ENCODE data around the gene SYNJ2. TPM values are rescaled to one million over a fixed set of nuclear protein-coding genes. Genes with fewer than 3 reads are reported as not detected.
A peak's percentile ranks its signal among the peaks of the same experiment; 100 is the strongest.

The SYNJ2 gene
- total and polyA plus RNA-seq, 2 donors (not counting 3 experiments of a cell fraction or from before 2014, with no cell fraction given): 35.1 to 78.2 TPM

DNA sequence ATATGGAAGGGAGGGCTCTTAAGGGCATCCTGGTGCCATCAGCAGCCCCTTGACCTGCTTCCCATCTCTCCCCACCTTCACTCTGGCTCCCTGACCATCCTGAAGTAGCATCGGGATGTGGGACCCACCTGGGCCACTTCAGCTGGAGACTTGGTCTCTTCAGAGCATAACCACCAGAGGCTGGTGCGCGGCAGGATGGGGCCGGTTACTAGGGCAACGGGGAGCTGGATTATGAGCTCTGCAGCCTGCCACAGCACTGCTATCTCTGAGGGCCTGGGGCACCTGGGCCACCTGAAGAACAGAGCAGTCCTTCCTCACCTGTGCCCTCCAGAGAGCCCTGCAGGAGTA, 79.7 kb downstream of the SYNJ2 start:
- Histone ChIP-seq H3K27ac (ENCODE audit: insufficient read depth, low read depth, low read length) (peak overlapping the region; percentile 99), H3K4me1 (ENCODE audit: control insufficient read depth, extremely low read depth, insufficient read depth, low read length) (peaks cover 56% of the 10 kb centered on the region), H3K9me1 (replicated peaks; ENCODE audit: control insufficient read depth, extremely low read depth, insufficient read depth, low read length) (no peaks in the 10 kb centered on the region), H3K36me3 (ENCODE audit: control insufficient read depth in 2 of 2, extremely low read depth in 1 of 2, insufficient read depth in 2 of 2, low read length in 2 of 2) (peaks cover 4 to 32% of the 10 kb centered on the region in 2 experiments), H3K27me3 (ENCODE audit: control insufficient read depth in 2 of 2, insufficient read depth in 2 of 2, low read length in 2 of 2) (no peaks in the 10 kb centered on the region), H3K9me3 (replicated peaks; ENCODE audit: control insufficient read depth, insufficient read depth, low read length) (no peaks in the 10 kb centered on the region), H3K79me2 (ENCODE audit: control insufficient read depth, insufficient read depth, low read length) (peaks cover 6% of the 10 kb centered on the region), H3K9ac (replicated peaks; ENCODE audit: extremely low read depth, insufficient read depth, low read length) (peak overlapping the region; percentile 91), H3K4me2 (ENCODE audit: insufficient read depth, low read length) (no peak overlapping the region), H4K20me1 (replicated peaks; ENCODE audit: control insufficient read depth, extremely low read depth, insufficient read depth, low read length) (no peaks in the 10 kb centered on the region), H2AFZ (ENCODE audit: low read depth, low read length) (no peak overlapping the region), H3K4me3 (replicated peaks in 1 of 3; ENCODE audit: insufficient read depth in 1 of 3, low read depth in 1 of 3, low read length in 3 of 3) (no peak overlapping the region)
- POLR2A ChIA-PET: interaction anchor here (0.8 to 1.0 kb wide), 2 partner anchors 19 to 35 kb away, joined by 4 to 5 read pairs; no protein-coding TSS in a partner anchor
- intact Hi-C loops (cut with micrococcal nuclease) (loop anchor here (10.0 kb wide), 1 partner anchor 747 kb away; no protein-coding TSS in a partner anchor), dilution Hi-C loops (cut with MboI; ENCODE audit: extremely low pct_ligation_motif_present, low sequenced_read_pairs) (no loop called here)
- no peak for TF ChIP-seq MYC (IDR thresholded peaks at IDR 0.05; ENCODE audit: low read depth, low read length)
- TF ChIP-seq, protein P1, sequence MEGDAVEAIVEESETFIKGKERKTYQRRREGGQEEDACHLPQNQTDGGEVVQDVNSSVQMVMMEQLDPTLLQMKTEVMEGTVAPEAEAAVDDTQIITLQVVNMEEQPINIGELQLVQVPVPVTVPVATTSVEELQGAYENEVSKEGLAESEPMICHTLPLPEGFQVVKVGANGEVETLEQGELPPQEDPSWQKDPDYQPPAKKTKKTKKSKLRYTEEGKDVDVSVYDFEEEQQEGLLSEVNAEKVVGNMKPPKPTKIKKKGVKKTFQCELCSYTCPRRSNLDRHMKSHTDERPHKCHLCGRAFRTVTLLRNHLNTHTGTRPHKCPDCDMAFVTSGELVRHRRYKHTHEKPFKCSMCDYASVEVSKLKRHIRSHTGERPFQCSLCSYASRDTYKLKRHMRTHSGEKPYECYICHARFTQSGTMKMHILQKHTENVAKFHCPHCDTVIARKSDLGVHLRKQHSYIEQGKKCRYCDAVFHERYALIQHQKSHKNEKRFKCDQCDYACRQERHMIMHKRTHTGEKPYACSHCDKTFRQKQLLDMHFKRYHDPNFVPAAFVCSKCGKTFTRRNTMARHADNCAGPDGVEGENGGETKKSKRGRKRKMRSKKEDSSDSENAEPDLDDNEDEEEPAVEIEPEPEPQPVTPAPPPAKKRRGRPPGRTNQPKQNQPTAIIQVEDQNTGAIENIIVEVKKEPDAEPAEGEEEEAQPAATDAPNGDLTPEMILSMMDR (IDR thresholded peaks at IDR 0.05; ENCODE audit: extremely low read depth in 1 of 2, insufficient read depth in 1 of 2, low read depth in 1 of 2, low read length in 2 of 2): no peak
- TF ChIP-seq FOS (IDR thresholded peaks at IDR 0.05; ENCODE audit: borderline replicate concordance, insufficient read depth, low read length): no peak
- CTCF ChIA-PET: interaction anchor here (1.2 to 9.3 kb wide), 5 partner anchors 9 to 78 kb away, joined by 5 to 83 read pairs (median 16); partner anchors contain the start of gene SYNJ2
- FAIRE-seq (no peak), DNase-seq (ENCODE audit: low read depth, low spot score) (no peak)
- BruUV-seq (replicated peaks): no TSS peak

DNA sequence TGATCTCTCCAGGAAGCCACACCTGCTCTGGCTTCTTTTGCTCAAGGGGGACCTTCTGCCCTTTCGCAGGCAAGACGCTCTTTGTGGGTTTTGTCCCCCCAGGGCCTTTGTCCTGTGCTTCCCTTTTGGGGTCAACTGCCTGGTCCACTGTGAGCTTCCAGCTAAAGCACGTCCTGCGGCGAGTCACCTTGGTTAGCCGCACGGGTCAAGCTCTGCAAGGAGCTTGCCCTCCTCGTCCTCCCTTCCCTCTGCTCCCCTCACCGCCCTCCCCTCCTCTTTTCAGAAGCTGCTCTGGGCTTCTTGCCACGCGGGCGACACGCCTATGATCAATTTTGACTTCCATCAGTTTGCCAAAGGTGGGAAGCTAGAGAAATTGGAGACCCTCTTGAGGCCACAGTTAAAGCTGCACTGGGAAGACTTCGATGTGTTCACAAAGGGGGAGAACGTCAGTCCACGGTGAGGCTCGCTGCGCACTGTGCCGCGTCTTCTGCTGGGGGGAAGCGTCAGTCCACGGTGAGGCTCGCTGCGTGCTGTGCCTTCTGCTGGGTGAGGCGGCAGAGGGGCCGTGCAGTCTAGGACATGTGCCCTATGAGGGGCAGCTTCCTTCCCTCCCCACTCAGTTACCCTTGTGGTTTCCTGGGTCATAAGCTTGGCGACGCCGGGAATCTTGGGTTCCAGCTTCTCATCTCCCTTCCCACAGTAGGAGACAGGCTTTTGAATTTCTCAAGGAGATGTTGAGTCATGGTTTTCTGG, 80.2 kb downstream of the SYNJ2 start:
- BruUV-seq (replicated peaks): no TSS peak
- no peak overlapping the region for H2AFZ ChIP-seq (ENCODE audit: low read depth, low read length)
- H3K4me2 ChIP-seq (ENCODE audit: insufficient read depth, low read length): no peak overlapping the region
- H3K9ac ChIP-seq (replicated peaks; ENCODE audit: extremely low read depth, insufficient read depth, low read length): no peak overlapping the region
- DNase-seq (ENCODE audit: low read depth, low spot score): no peak
- H3K27me3 ChIP-seq (ENCODE audit: control insufficient read depth in 2 of 2, insufficient read depth in 2 of 2, low read length in 2 of 2): no peaks in the 10 kb centered on the region
- no peak for FAIRE-seq
- peaks cover 4% of the 10 kb centered on the region for H3K79me2 ChIP-seq (ENCODE audit: control insufficient read depth, insufficient read depth, low read length)
- peaks cover 4 to 33% of the 10 kb centered on the region in 2 experiments for H3K36me3 ChIP-seq (ENCODE audit: control insufficient read depth in 2 of 2, extremely low read depth in 1 of 2, insufficient read depth in 2 of 2, low read length in 2 of 2)
- peak overlapping the region; percentile 99 for H3K27ac ChIP-seq (ENCODE audit: insufficient read depth, low read depth, low read length)
- ChIA-PET POLR2A (no interaction called here), CTCF (interaction anchor here (1.1 to 9.3 kb wide), 4 partner anchors 8 to 79 kb away, joined by 7 to 83 read pairs (median 17); partner anchors contain the start of gene SYNJ2)
- no peaks in the 10 kb centered on the region for H4K20me1 ChIP-seq (replicated peaks; ENCODE audit: control insufficient read depth, extremely low read depth, insufficient read depth, low read length)
- no peaks in the 10 kb centered on the region for H3K9me1 ChIP-seq (replicated peaks; ENCODE audit: control insufficient read depth, extremely low read depth, insufficient read depth, low read length)
- no peak overlapping the region for H3K4me3 ChIP-seq (replicated peaks in 1 of 3; ENCODE audit: insufficient read depth in 1 of 3, low read depth in 1 of 3, low read length in 3 of 3)
- intact Hi-C loops (cut with micrococcal nuclease): loop anchor here (10.0 kb wide), 1 partner anchor 747 kb away; no protein-coding TSS in a partner anchor
- dilution Hi-C loops (cut with MboI; ENCODE audit: extremely low pct_ligation_motif_present, low sequenced_read_pairs): no loop called here
- no peaks in the 10 kb centered on the region for H3K9me3 ChIP-seq (replicated peaks; ENCODE audit: control insufficient read depth, insufficient read depth, low read length)
- TF ChIP-seq POLR2A (IDR thresholded peaks at IDR 0.05; ENCODE audit: low read depth, low read length): no peak
- no peak for TF ChIP-seq POLR2AphosphoS5 (IDR thresholded peaks at IDR 0.05; ENCODE audit: insufficient read depth, low read depth, low read length)
- TF ChIP-seq FOS (IDR thresholded peaks at IDR 0.05; ENCODE audit: borderline replicate concordance, insufficient read depth, low read length): no peak
- TF ChIP-seq, protein P1 (IDR thresholded peaks at IDR 0.05; ENCODE audit: extremely low read depth in 1 of 2, insufficient read depth in 1 of 2, low read depth in 1 of 2, low read length in 2 of 2): no peak
- TF ChIP-seq MYC (IDR thresholded peaks at IDR 0.05; ENCODE audit: low read depth, low read length): no peak
- TF ChIP-seq GATA2 (IDR thresholded peaks at IDR 0.05; ENCODE audit: insufficient read depth, insufficient read length, low read depth, low read length): no peak
- H3K4me1 ChIP-seq (ENCODE audit: control insufficient read depth, extremely low read depth, insufficient read depth, low read length): peaks cover 51% of the 10 kb centered on the region
